ENCODE data around the gene MSL3. TPM values are rescaled to one million over a fixed set of nuclear protein-coding genes. Genes with fewer than 3 reads are reported as not detected.

MSL3 gene
- total RNA-seq, 1 donor from 2014 or later, result 25.5 TPM

DNA sequence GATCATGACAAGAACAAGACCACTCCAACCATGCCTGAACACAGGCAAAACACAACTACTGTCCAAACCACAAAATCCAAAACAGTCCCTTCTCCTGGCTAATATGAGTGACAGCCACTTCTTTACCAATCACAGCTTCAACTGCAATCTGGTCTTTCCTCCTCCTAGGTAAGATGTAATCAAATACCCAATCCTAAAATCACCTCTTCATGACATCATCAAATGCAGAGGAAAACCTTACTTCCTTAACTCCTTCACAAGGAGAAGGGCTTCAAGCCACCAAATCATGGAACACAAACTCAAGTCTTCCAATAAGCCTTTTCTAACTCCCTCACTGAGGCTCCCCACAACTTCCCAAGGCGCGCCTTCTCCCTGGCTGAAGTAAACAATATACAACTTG lies 4.4 kb upstream of the MSL3 start:
- no peak for TF ChIP-seq POLR2AphosphoS5 (IDR thresholded peaks at IDR 0.05; ENCODE audit: insufficient read depth in 1 of 2, low read depth in 1 of 2)
- TF ChIP-seq, protein P1, sequence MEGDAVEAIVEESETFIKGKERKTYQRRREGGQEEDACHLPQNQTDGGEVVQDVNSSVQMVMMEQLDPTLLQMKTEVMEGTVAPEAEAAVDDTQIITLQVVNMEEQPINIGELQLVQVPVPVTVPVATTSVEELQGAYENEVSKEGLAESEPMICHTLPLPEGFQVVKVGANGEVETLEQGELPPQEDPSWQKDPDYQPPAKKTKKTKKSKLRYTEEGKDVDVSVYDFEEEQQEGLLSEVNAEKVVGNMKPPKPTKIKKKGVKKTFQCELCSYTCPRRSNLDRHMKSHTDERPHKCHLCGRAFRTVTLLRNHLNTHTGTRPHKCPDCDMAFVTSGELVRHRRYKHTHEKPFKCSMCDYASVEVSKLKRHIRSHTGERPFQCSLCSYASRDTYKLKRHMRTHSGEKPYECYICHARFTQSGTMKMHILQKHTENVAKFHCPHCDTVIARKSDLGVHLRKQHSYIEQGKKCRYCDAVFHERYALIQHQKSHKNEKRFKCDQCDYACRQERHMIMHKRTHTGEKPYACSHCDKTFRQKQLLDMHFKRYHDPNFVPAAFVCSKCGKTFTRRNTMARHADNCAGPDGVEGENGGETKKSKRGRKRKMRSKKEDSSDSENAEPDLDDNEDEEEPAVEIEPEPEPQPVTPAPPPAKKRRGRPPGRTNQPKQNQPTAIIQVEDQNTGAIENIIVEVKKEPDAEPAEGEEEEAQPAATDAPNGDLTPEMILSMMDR (IDR thresholded peaks at IDR 0.05), result no peak
- TF ChIP-seq POLR2A (IDR thresholded peaks at IDR 0.05), result no peak
- Histone ChIP-seq H3K4me3 (no peak overlapping the region), H3K27ac (no peak overlapping the region), H3K36me3 (no peaks in the 10 kb centered on the region), H3K9me3 (no peaks in the 10 kb centered on the region), H3K27me3 (no peaks in the 10 kb centered on the region), H3K4me1 (no peaks in the 10 kb centered on the region)
- DNase-seq (ENCODE audit: extremely low spot score in 2 of 2), result no peak
- intact Hi-C loops (cut with DNase I), result no loop called here

DNA sequence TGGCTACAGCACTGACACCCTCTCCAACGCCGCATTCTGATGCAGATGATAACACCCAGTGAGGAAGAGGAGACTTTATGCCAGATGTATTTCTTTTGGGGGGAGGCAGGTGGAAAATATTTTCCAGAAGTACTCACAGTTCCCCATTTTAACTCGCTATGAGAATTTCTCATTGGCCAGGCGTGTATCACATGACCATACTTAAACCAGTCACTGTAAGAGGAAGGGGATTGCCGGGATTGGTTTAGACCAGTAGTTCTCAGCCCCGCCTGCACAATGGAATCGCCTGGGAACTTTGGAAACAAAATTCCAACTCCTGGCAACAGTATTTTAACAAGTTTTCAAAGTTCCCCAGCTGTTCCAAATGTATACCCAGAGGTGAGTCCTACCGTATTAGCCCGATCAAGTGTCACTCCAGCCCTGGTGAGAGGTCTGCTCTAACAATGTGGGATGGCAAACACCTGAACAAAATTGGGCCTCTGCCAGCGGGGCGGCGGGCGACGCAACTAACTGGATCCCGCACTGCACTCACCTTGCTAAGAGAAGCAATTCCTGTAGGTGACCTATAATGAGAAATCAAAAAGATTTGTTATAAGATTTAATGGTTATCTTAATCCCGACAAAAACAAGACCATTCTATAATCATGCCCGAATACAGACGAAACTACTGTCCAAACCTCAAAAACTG lies 2.9 kb upstream of the MSL3 start:
- no peak overlapping the region for H3K27ac ChIP-seq
- TF ChIP-seq POLR2AphosphoS5 (IDR thresholded peaks at IDR 0.05; ENCODE audit: insufficient read depth in 1 of 2, low read depth in 1 of 2) (no peak), POLR2A (IDR thresholded peaks at IDR 0.05) (no peak)
- TF ChIP-seq, protein P1 (IDR thresholded peaks at IDR 0.05), result no peak
- intact Hi-C loops (cut with DNase I), result no loop called here

DNA sequence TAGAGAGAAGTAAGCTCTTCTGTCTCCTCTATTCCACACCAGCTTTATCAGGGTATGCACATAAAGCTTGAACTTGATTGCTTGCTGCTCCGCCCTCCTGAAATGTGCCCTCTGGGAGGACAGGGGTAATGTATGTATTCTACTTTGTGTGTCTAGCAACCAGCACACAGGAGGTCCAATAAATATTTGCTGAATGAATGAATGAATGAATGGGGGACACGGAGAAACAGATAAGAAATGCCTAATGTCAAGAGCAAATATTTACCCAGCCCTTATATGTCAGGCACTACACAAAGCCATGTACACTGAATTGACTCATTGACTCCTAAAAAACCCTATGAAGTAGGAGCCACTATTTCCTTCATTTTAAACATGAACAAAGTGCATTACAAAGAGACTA lies 2.3 kb upstream of the MSL3 start:
- no peak for DNase-seq (ENCODE audit: extremely low spot score in 2 of 2)
- Histone ChIP-seq H3K4me1 (no peaks in the 10 kb centered on the region), H3K4me3 (no peak overlapping the region), H3K27ac (no peak overlapping the region), H3K27me3 (no peaks in the 10 kb centered on the region), H3K9me3 (no peaks in the 10 kb centered on the region), H3K36me3 (no peaks in the 10 kb centered on the region)
- intact Hi-C loops (cut with DNase I), result no loop called here
- no peak for TF ChIP-seq POLR2A (IDR thresholded peaks at IDR 0.05)
- TF ChIP-seq, protein P1 (IDR thresholded peaks at IDR 0.05), result no peak
- TF ChIP-seq POLR2AphosphoS5 (IDR thresholded peaks at IDR 0.05; ENCODE audit: insufficient read depth in 1 of 2, low read depth in 1 of 2), result no peak

More for the DNA sequence above, 2.9 kb upstream of the MSL3 start:
- DNase-seq (ENCODE audit: extremely low spot score in 2 of 2), result no peak
- H3K4me3 ChIP-seq, result no peak overlapping the region
- H3K27me3 ChIP-seq, result no peaks in the 10 kb centered on the region
- no peaks in the 10 kb centered on the region for H3K4me1 ChIP-seq
- H3K9me3 ChIP-seq, result no peaks in the 10 kb centered on the region
- no peaks in the 10 kb centered on the region for H3K36me3 ChIP-seq

DNA sequence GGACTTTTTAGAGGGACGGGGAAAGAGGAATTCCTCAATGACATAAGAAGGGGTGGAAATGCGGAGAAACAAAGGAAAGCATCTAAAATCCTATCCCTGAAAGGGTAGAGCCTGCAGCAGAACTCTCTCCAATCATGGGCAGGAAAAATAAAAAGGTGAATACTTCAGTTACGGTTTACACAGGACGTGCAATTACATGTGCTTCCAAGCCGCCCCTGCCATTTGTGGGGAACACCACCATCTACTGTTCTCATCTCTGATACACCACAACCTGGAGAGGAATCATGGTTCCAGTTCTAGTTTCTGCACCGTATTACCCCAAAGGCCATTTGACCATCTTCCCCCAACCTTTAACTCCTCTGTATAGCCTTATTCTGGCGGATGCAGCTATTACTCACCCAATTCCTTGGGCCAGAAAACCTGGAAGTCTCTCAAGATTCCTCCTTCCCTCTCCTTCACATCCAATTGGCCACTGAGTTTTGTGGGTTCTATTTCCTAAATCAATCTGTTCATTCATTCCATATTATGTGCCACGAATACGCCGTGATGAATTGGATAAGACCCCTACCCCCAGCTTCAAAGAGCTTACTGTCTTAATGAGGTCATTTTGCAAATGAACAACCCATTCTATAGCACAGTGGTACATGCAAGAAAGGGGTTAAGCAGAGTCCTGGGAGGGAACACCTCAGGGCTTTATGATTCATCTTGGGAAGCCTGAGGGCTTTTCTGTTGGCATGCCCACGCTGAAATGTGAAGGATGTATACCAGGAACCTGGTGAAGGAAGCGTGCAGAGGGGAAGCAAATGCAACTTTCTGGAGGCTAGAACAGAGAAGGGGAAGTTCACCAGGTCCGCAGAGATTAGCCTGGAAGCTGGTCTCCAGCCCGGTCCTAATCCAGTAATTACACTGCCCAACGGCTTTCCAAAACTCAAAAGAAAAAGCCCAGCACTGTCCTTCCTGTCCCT lies 1.4 kb upstream of the MSL3 start:
- H3K4me3 ChIP-seq, result peak overlapping the region; percentile 44 to 65
- no peak for DNase-seq (ENCODE audit: extremely low spot score in 2 of 2)
- no peaks in the 10 kb centered on the region for H3K9me3 ChIP-seq
- H3K27me3 ChIP-seq, result no peaks in the 10 kb centered on the region
- H3K36me3 ChIP-seq, result no peaks in the 10 kb centered on the region
- intact Hi-C loops (cut with DNase I), result no loop called here
- peak overlapping the region; percentile 90 for H3K27ac ChIP-seq
- no peaks in the 10 kb centered on the region for H3K4me1 ChIP-seq
- TF ChIP-seq, protein P1 (IDR thresholded peaks at IDR 0.05), result no peak
- TF ChIP-seq POLR2A (IDR thresholded peaks at IDR 0.05) (no peak), POLR2AphosphoS5 (IDR thresholded peaks at IDR 0.05; ENCODE audit: insufficient read depth in 1 of 2, low read depth in 1 of 2) (no peak)
